Calu3 (cell line): Measurements from ENCODE around the gene ABHD17C. TPM values are rescaled to one million over a fixed set of nuclear protein-coding genes. Genes with fewer than 3 reads are reported as not detected.

Experiments
- BruUV-seq: library from RNA; stranded (reverse); fragments of 400-500 nt; replicated peaks from 2 replicates; lab custom pipeline; 2021; lab: Mats Ljungman, UMichigan
- CTCF ChIA-PET: fragments of 300-600 bp; sonication (Branson Sonifier 250); formaldehyde crosslinking; loops from one replicate; lab custom pipeline; 2022; ENCODE audit warnings: antibody characterized with exemption; lab: Charles Lee
- DNase-seq: peaks from one replicate; pipeline ENCODE4 v3.0.0; 2022
- H3K27ac Mint-ChIP-seq: one replicate; pipeline ENCODE4 v1.8.0; 2022; ENCODE audit warnings: mixed read lengths; ENCODE audit not compliant: unreplicated experiment
- H3K27me3 Mint-ChIP-seq: one replicate; pipeline ENCODE4 v1.8.0; 2022; ENCODE audit warnings: mixed read lengths; ENCODE audit not compliant: unreplicated experiment
- H3K36me3 Mint-ChIP-seq: one replicate; pipeline ENCODE4 v1.8.0; 2022; ENCODE audit warnings: mild to moderate bottlenecking, moderate library complexity, mixed read lengths; ENCODE audit not compliant: insufficient read depth, unreplicated experiment
- H3K4me1 Mint-ChIP-seq: one replicate; pipeline ENCODE4 v1.8.0; 2022; ENCODE audit warnings: mild to moderate bottlenecking, low read depth, mixed read lengths; ENCODE audit not compliant: unreplicated experiment
- H3K4me3 Mint-ChIP-seq: one replicate; pipeline ENCODE4 v1.8.0; 2022; ENCODE audit warnings: mild to moderate bottlenecking, low read depth, moderate library complexity, mixed read lengths; ENCODE audit not compliant: unreplicated experiment
- H3K9me3 Mint-ChIP-seq: one replicate; pipeline ENCODE4 v1.8.0; 2022; ENCODE audit warnings: low read depth, mixed read lengths; ENCODE audit not compliant: unreplicated experiment
- intact Hi-C: fragments of 100-400 bp; cut with micrococcal nuclease; formaldehyde crosslinking; loops from one replicate; pipeline ENCODE4 v1.10.0; 2022; ENCODE audit not compliant: unreplicated experiment
- total RNA-seq: library from RNA; stranded (reverse); gene quantifications from 2 replicates; pipeline ENCODE4 v1.2.3, GENCODE V29; 2022
- TF ChIP-seq, protein P1 (sequence below): fragments of 200-600 bp; IDR thresholded peaks from one replicate; pipeline ENCODE4 v1.8.0; 2022; ENCODE audit warnings: antibody characterized with exemption; ENCODE audit not compliant: unreplicated experiment

The ABHD17C gene
- total RNA-seq, 1 experiment from 2014 or later, result 69.7 TPM

DNA sequence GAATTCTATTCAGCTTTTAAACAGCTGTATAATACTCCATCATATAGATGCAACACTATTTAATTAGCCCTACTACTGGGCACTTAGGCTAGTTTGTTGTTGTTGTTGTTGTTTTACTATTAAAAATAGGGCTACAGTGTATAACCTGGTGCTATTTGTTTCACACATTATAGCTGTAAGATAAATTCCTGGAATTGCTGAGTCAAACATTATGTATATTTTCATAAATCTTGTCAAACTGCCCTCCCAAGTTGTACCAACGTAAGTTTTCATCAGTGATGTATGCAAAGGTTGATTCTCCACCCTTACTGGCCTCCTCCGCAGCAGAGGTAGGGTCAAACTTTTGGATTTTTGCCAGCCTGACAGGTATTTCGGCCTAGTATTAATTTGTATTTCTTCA is 80.2 kb downstream of the ABHD17C start:
- BruUV-seq, result no TSS peak
- Mint-ChIP-seq H3K27me3 (peaks cover 14% of the 10 kb centered on the region), H3K4me1 (peaks cover 30% of the 10 kb centered on the region), H3K4me3 (no peak overlapping the region), H3K27ac (no peak overlapping the region), H3K9me3 (no peaks in the 10 kb centered on the region), H3K36me3 (peaks cover 16% of the 10 kb centered on the region)
- intact Hi-C loops, result loop anchor here (5.0 kb wide), 1 partner anchor 68 kb away; no protein-coding TSS in a partner anchor
- TF ChIP-seq, protein P1, sequence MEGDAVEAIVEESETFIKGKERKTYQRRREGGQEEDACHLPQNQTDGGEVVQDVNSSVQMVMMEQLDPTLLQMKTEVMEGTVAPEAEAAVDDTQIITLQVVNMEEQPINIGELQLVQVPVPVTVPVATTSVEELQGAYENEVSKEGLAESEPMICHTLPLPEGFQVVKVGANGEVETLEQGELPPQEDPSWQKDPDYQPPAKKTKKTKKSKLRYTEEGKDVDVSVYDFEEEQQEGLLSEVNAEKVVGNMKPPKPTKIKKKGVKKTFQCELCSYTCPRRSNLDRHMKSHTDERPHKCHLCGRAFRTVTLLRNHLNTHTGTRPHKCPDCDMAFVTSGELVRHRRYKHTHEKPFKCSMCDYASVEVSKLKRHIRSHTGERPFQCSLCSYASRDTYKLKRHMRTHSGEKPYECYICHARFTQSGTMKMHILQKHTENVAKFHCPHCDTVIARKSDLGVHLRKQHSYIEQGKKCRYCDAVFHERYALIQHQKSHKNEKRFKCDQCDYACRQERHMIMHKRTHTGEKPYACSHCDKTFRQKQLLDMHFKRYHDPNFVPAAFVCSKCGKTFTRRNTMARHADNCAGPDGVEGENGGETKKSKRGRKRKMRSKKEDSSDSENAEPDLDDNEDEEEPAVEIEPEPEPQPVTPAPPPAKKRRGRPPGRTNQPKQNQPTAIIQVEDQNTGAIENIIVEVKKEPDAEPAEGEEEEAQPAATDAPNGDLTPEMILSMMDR, result no peak
- DNase-seq, result no peak
- CTCF ChIA-PET, result interaction anchor here (1.5 to 7.1 kb wide), 5 partner anchors 71 to 208 kb away, joined by 5 to 151 read pairs (median 29); partner anchors contain the start of gene ABHD17C

DNA sequence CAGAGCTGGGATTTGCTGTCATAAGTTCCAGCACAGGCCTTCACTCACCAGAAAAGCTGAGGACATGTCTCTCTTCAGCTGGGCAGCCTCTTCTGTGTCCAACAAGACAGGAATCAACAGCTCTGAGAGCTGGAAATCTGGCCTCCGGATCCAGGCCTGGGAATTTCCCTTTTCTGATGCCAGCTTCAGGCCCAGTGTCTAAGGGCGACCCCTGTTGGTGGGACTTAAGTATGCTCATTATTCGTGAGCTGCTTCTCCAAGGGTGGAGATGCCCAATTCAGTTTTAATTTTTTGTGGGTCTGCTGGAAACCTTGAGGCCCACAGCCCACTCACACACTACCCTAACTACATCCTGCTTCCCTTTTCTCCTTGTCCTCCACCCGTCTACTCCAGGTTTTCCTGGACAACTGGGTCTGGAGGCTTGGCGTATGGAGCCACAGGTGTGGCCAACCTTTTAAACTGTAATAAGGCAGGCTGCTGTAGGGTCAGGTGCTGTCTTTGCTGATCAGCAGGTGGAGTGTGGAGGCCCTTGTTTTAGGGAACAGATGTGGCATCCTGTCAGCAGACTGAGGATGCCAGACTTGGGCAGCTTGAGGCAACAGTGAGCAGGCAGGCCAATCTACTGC is 81.4 kb downstream of the ABHD17C start:
- no peak overlapping the region for H3K27ac Mint-ChIP-seq
- no peak overlapping the region for H3K4me3 Mint-ChIP-seq
- CTCF ChIA-PET, result interaction anchor here (0.8 to 7.1 kb wide), 30 partner anchors 9 to 489 kb away, joined by 3 to 151 read pairs (median 4); partner anchors contain the start of gene ABHD17C
- intact Hi-C loops, result loop anchor here (1.0 to 5.0 kb wide), 6 partner anchors 69 to 321 kb away; no protein-coding TSS in a partner anchor
- TF ChIP-seq, protein P1, result peak; percentile 77
- H3K4me1 Mint-ChIP-seq, result peaks cover 36% of the 10 kb centered on the region
- H3K9me3 Mint-ChIP-seq, result no peaks in the 10 kb centered on the region
- peak; percentile 90 for DNase-seq
- BruUV-seq, result no TSS peak
- peaks cover 26% of the 10 kb centered on the region for H3K27me3 Mint-ChIP-seq
- H3K36me3 Mint-ChIP-seq, result peaks cover 20% of the 10 kb centered on the region

DNA sequence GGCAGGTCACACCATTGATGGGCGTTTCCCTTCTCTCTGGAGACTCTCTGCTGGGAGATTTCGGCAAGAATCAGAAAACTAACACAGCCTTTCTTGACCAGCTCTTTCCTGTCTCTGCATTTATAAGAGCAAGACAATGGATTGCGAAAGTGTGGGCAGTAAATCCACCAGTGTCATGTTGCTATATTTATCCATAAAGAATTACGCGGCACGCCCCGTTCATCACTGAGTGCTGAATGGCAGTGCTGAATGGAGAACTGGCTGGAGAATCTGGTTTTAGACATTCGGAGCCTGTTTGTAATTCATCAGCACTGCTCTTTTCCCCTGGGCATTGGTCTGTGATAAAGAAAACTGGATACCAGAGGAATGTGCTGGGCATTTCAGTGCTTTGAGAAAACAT is 82.0 kb downstream of the ABHD17C start:
- no peak for DNase-seq

DNA sequence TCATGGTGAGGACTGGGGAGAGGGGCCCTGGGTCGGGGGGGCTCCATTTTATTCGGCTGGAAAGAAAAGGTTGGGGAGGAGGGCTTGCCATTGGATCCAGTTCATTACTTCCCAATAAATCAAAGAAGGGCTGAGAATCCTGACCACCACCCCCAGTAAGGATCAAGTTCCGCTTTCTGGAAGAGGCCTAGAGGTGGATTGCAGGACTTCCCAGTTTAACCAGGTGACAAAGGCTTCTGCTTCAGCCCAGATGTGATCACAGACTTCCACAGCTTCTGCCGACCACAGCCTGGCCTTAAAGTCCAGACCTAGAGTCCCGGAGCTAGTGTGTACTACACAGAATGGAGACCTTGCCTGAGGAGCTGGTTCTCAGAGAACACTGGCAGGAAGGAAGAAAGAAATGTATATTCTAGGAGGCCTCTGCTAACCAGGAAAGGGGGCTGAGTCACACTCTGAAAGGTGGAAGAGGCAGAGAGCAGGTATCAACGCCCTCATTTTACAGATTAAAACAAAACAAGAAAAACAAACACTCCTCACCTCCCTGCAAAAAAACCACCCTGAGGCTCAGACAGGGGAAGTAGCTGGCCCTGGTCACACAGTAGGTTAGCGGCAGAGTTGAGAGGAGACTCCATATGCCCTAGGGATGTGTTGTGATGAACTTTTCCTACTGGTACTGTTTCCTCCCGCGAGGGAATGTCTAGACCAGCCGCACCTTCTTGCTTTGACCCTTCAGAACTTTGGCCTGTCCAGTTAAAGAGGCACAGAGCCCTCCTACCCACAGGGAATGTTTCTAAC is 82.9 kb downstream of the ABHD17C start:
- DNase-seq, result peak; percentile 28
- peaks cover 36% of the 10 kb centered on the region for H3K4me1 Mint-ChIP-seq
- BruUV-seq, result no TSS peak
- TF ChIP-seq, protein P1, result no peak
- no peaks in the 10 kb centered on the region for H3K9me3 Mint-ChIP-seq
- intact Hi-C loops, result loop anchor here (2.0 to 5.0 kb wide), 2 partner anchors 71 to 79 kb away; no protein-coding TSS in a partner anchor
- H3K36me3 Mint-ChIP-seq, result peaks cover 20% of the 10 kb centered on the region
- peaks cover 41% of the 10 kb centered on the region for H3K27me3 Mint-ChIP-seq
- CTCF ChIA-PET, result interaction anchor here (0.6 to 7.1 kb wide), 10 partner anchors 15 to 322 kb away, joined by 3 to 151 read pairs (median 13); no protein-coding TSS in a partner anchor
- no peak overlapping the region for H3K27ac Mint-ChIP-seq
- H3K4me3 Mint-ChIP-seq, result peak overlapping the region; percentile 5

More for the DNA sequence above, 82.0 kb downstream of the ABHD17C start:
- intact Hi-C loops, result loop anchor here (5.0 kb wide), 1 partner anchor 70 kb away; no protein-coding TSS in a partner anchor
- no peaks in the 10 kb centered on the region for H3K9me3 Mint-ChIP-seq
- H3K36me3 Mint-ChIP-seq, result peaks cover 20% of the 10 kb centered on the region
- TF ChIP-seq, protein P1, result no peak
- no TSS peak for BruUV-seq
- peaks cover 36% of the 10 kb centered on the region for H3K4me1 Mint-ChIP-seq
- H3K27me3 Mint-ChIP-seq, result peaks cover 32% of the 10 kb centered on the region
- H3K4me3 Mint-ChIP-seq, result no peak overlapping the region
- CTCF ChIA-PET, result interaction anchor here (0.8 to 7.1 kb wide), 26 partner anchors 25 to 329 kb away, joined by 3 to 151 read pairs (median 4); partner anchors contain the start of gene ABHD17C
- H3K27ac Mint-ChIP-seq, result no peak overlapping the region
